ENCODE measurements around the gene TOP2A. TPM values are rescaled to one million over a fixed set of nuclear protein-coding genes. Genes with fewer than 3 reads are reported as not detected.

Gene TOP2A
- total and polyA plus RNA-seq, 9 of the 15 experiments (the other 6 are each of a cell fraction or from before 2014, with no cell fraction given), result 133 to 347 (median 259) TPM

DNA sequence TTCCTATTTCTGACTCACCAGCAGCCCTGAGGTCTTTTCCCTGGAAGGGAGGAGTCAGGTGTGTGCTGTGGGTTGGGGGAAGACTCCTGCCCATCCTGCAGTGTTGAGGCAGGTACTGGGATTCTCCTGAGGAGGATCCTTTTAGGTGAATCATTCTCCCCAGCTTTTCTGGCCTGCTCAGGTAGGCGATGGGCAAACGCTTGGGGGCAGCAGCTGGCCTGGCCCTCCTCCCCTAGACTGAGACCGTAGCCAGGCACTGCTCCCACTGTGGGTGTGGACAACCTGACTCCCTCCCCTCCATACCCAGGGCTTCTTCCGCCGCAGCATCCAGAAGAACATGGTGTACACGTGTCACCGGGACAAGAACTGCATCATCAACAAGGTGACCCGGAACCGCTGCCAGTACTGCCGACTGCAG is 68.2 kb downstream of the TOP2A start:
- TF ChIP-seq, protein P1, sequence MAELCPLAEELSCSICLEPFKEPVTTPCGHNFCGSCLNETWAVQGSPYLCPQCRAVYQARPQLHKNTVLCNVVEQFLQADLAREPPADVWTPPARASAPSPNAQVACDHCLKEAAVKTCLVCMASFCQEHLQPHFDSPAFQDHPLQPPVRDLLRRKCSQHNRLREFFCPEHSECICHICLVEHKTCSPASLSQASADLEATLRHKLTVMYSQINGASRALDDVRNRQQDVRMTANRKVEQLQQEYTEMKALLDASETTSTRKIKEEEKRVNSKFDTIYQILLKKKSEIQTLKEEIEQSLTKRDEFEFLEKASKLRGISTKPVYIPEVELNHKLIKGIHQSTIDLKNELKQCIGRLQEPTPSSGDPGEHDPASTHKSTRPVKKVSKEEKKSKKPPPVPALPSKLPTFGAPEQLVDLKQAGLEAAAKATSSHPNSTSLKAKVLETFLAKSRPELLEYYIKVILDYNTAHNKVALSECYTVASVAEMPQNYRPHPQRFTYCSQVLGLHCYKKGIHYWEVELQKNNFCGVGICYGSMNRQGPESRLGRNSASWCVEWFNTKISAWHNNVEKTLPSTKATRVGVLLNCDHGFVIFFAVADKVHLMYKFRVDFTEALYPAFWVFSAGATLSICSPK (IDR thresholded peaks at IDR 0.05; ENCODE audit: borderline replicate concordance), result no peak
- TF ChIP-seq MCM5 (IDR thresholded peaks at IDR 0.05; ENCODE audit: low read depth), result no peak
- no peak for TF ChIP-seq U2AF2 (optimal IDR thresholded peaks at IDR 0.05; ENCODE audit: low read depth, low read length)
- no peak for TF ChIP-seq CREBBP (IDR thresholded peaks at IDR 0.05; ENCODE audit: low read depth, low read length)
- no peak for DNase-seq (ENCODE audit: extremely low read depth in 1 of 4, low spot score in 3 of 4)
- Histone ChIP-seq H4K20me1 (replicated peaks; ENCODE audit: control insufficient read depth, insufficient read depth, low read length) (0 out of 2 replicates have a peak, but pooled peaks cover 3% of the 10 kb centered on the region), H3K27ac (ENCODE audit: extremely low read depth, low read depth, low read length) (no peak overlapping the region), H2AFZ (ENCODE audit: low read depth, low read length) (no peak overlapping the region), H3K9ac (ENCODE audit: insufficient read depth in 1 of 2, low read depth in 2 of 2, low read length in 2 of 2) (peak overlapping the region in 1 of 2 experiments; percentile 59; a peak in 1 of 4 replicates), H3K36me3 (ENCODE audit: control insufficient read depth, insufficient read depth, low read length) (peaks cover 50% of the 10 kb centered on the region; the same call in 2 of the 3 replicates), H3K9me3 (replicated peaks; ENCODE audit: control insufficient read depth, insufficient read depth, low read depth, low read length) (no peaks in the 10 kb centered on the region), H3K27me3 (ENCODE audit: control insufficient read depth in 2 of 2, insufficient read depth in 2 of 2, low read length in 2 of 2) (no peaks in the 10 kb centered on the region), H3K4me3 (no peak overlapping the region), H3K4me1 (replicated peaks in 1 of 2; ENCODE audit: control insufficient read depth in 2 of 2, insufficient read depth in 2 of 2, low read length in 2 of 2) (peaks cover 34 to 69% of the 10 kb centered on the region in 2 experiments), H3K9me1 (ENCODE audit: control insufficient read depth, insufficient read depth, low read length) (no peaks in the 10 kb centered on the region), H3K4me2 (ENCODE audit: insufficient read depth, low read length) (no peak overlapping the region), H3K79me2 (ENCODE audit: control insufficient read depth, insufficient read depth, low read length) (peaks cover 44% of the 10 kb centered on the region)
- WGBS (ENCODE audit: insufficient coverage, low coverage, missing lambda C conversion rate), result 89% methylated on average over 10 of the region's 10 CpGs
- in situ Hi-C loops (cut with MboI) (no loop called here), intact Hi-C loops (cut with micrococcal nuclease) (no loop called here)
- BruUV-seq (replicated peaks), result no TSS peak
- ATAC-seq, result no peak
- ChIA-PET CTCF (ENCODE audit: low intra/inter-chr PET ratio) (interaction anchor here (0.8 kb wide), 1 partner anchor 48 kb away, joined by 3 read pairs; no protein-coding TSS in a partner anchor), POLR2A (interaction anchor here (1.3 kb wide), 1 partner anchor 14 kb away, joined by 4 read pairs; no protein-coding TSS in a partner anchor)
- FAIRE-seq, result no peak
